Tibial artery (tissue), 4 donors: ENCODE data around the gene LRSAM1.

Source experiments
- DNase-seq, 2 donors: peaks; one replicate each; pipeline ENCODE4 v3.0.0-alpha.2; 2019
- H3K27ac ChIP-seq, 2 donors: fragments of 200-600 bp; sonication (generic) in 1 of 2; 1 replicate in 1 of 2; 2 replicates in 1 of 2; pipeline ENCODE4 v1.5.1; 2018 to 2019; ENCODE audit warnings: mild to moderate bottlenecking in 1 of 2
- H3K27me3 ChIP-seq, 2 donors: fragments of 200-600 bp; sonication (generic) in 1 of 2; one replicate each; pipeline versions ENCODE4 v1.5.1 to v1.6.0; 2016 to 2019
- H3K36me3 ChIP-seq, 3 donors: fragments of 200-600 bp; sonication (generic) in 2 of 3; one replicate each; pipeline ENCODE4 v1.5.1; 2016 to 2019; ENCODE audit warnings: mild to moderate bottlenecking in 2 of 3
- H3K4me1 ChIP-seq, 4 donors: fragments of 200-600 bp; sonication (generic) in 2 of 4; 1 replicate in 3 of 4; 2 replicates in 1 of 4; pipeline ENCODE4 v1.5.1; 2016 to 2019
- H3K4me3 ChIP-seq, 2 donors: fragments of 200-600 bp; sonication (generic) in 1 of 2; 1 replicate in 1 of 2; 2 replicates in 1 of 2; pipeline ENCODE4 v1.5.1; 2018 to 2019; ENCODE audit warnings: mild to moderate bottlenecking in 2 of 2
- H3K9me3 ChIP-seq, 3 donors: fragments of 200-600 bp; sonication (generic) in 1 of 3; one replicate each; pipeline ENCODE4 v1.5.1; 2016 to 2019
- CTCF ChIP-seq, 2 experiments: fragments of 200-600 bp in 1 of 2; fragments of 450-650 bp in 1 of 2; IDR thresholded peaks; one replicate each; pipeline ENCODE4 v1.5.1; 2017 to 2019; ENCODE audit warnings: antibody characterized with exemption in 2 of 2, mild to moderate bottlenecking in 1 of 2, moderate library complexity in 1 of 2
- intact Hi-C: fragments of 100-400 bp; cut with DNase I; formaldehyde crosslinking; loops from one replicate; pipeline ENCODE4 v1.15.0; 2023; ENCODE audit warnings: low total_unique reads

LRSAM1 gene

GRCh38 chr9:127520941-127521918 lies 69.9 kb downstream of the LRSAM1 start:
- no peak for DNase-seq
- Histone ChIP-seq H3K9me3 (peaks cover 0 to 6% (median 4%) of the 10 kb centered on the region in 3 donors), H3K4me3 (no peak overlapping the region), H3K36me3 (peaks cover 46 to 63% (median 58%) of the 10 kb centered on the region in 3 donors), H3K4me1 (peaks cover 0 to 45% (median 33%) of the 10 kb centered on the region in 4 donors), H3K27ac (peak overlapping the region; percentile 81 to 85), H3K27me3 (no peaks in the 10 kb centered on the region)
- TF ChIP-seq CTCF (IDR thresholded peaks at IDR 0.05), result no peak
- intact Hi-C loops, result loop anchor here (5.0 kb wide), 1 partner anchor 56 kb away; no protein-coding TSS in a partner anchor

GRCh38 chr9:127521919-127522304 lies 70.6 kb downstream of the LRSAM1 start:
- DNase-seq, result no peak
- intact Hi-C loops, result loop anchor here (5.0 kb wide), 1 partner anchor 55 kb away; no protein-coding TSS in a partner anchor
- H3K36me3 ChIP-seq, result peaks cover 46 to 63% (median 58%) of the 10 kb centered on the region in 3 donors

GRCh38 chr9:127522727-127523126 lies 71.4 kb downstream of the LRSAM1 start:
- Histone ChIP-seq H3K36me3 (peaks cover 39 to 63% (median 58%) of the 10 kb centered on the region in 3 donors), H3K4me3 (no peak overlapping the region), H3K27ac (peak overlapping the region; percentile 81 to 85), H3K4me1 (peaks cover 0 to 45% (median 33%) of the 10 kb centered on the region in 4 donors), H3K9me3 (peaks cover 0 to 6% (median 4%) of the 10 kb centered on the region in 3 donors), H3K27me3 (no peaks in the 10 kb centered on the region)
- intact Hi-C loops, result loop anchor here (5.0 kb wide), 1 partner anchor 55 kb away; no protein-coding TSS in a partner anchor
- TF ChIP-seq CTCF (IDR thresholded peaks at IDR 0.05), result no peak
- DNase-seq, result no peak

More at GRCh38 chr9:127521919-127522304, 70.6 kb downstream of the LRSAM1 start:
- TF ChIP-seq CTCF (IDR thresholded peaks at IDR 0.05), result no peak
- H3K4me3 ChIP-seq, result no peak overlapping the region
- H3K4me1 ChIP-seq, result peaks cover 0 to 45% (median 33%) of the 10 kb centered on the region in 4 donors
- peaks cover 0 to 6% (median 4%) of the 10 kb centered on the region in 3 donors for H3K9me3 ChIP-seq
- no peaks in the 10 kb centered on the region for H3K27me3 ChIP-seq
- H3K27ac ChIP-seq, result peak overlapping the region; percentile 81 to 85

- Histone ChIP-seq H3K36me3 (peaks cover 37 to 63% (median 60%) of the 10 kb centered on the region in 3 donors), H3K4me1 (peaks cover 0 to 49% (median 33%) of the 10 kb centered on the region in 4 donors), H3K27ac (peak overlapping the region; percentile 13 to 43), H3K4me3 (no peak overlapping the region), H3K27me3 (no peaks in the 10 kb centered on the region), H3K9me3 (peaks cover 0 to 6% (median 4%) of the 10 kb centered on the region in 3 donors)
- intact Hi-C loops, result loop anchor here (5.0 kb wide), 1 partner anchor 54 kb away; no protein-coding TSS in a partner anchor
- DNase-seq, result no peak
- TF ChIP-seq CTCF (IDR thresholded peaks at IDR 0.05), result peak; percentile 10 to 14
These were observed 72.1 kb downstream of the LRSAM1 start for GRCh38 chr9:127523312-127523851.

- no peak for TF ChIP-seq CTCF (IDR thresholded peaks at IDR 0.05)
These were observed 73.1 kb downstream of the LRSAM1 start for GRCh38 chr9:127524373-127524772.

More at GRCh38 chr9:127524373-127524772, 73.1 kb downstream of the LRSAM1 start:
- peaks cover 37 to 63% (median 60%) of the 10 kb centered on the region in 3 donors for H3K36me3 ChIP-seq
- no peak overlapping the region for H3K4me3 ChIP-seq
- H3K4me1 ChIP-seq, result peaks cover 0 to 49% (median 34%) of the 10 kb centered on the region in 4 donors
- no peaks in the 10 kb centered on the region for H3K27me3 ChIP-seq
- H3K27ac ChIP-seq, result peak overlapping the region in 1 of 2 donors; percentile 43
- no peak for DNase-seq
- intact Hi-C loops, result loop anchor here (5.0 kb wide), 1 partner anchor 53 kb away; no protein-coding TSS in a partner anchor
- H3K9me3 ChIP-seq, result peaks cover 0 to 6% (median 4%) of the 10 kb centered on the region in 3 donors
